ENCODE measurements around the gene TIMELESS. TPM values are rescaled to one million over a fixed set of nuclear protein-coding genes. Genes with fewer than 3 reads are reported as not detected.

TIMELESS gene
- total and polyA plus RNA-seq, 2 experiments from 2014 or later: 4.5 to 6.8 TPM

GRCh38 chr12:56377310-56377988 is 71.8 kb downstream of the TIMELESS start:
- Histone ChIP-seq H3K79me2 (ENCODE audit: insufficient read depth) (no peaks in the 10 kb centered on the region), H3K36me3 (ENCODE audit: low read depth) (no peaks in the 10 kb centered on the region), H3K27ac (no peak overlapping the region), H4K20me1 (ENCODE audit: insufficient read depth) (no peaks in the 10 kb centered on the region), H3K4me2 (ENCODE audit: unreplicated experiment) (no peak overlapping the region), H3K9me3 (ENCODE audit: low read depth) (no peaks in the 10 kb centered on the region), H3K27me3 (replicated peaks; ENCODE audit: insufficient read depth) (no peaks in the 10 kb centered on the region), H3K4me1 (ENCODE audit: insufficient read depth) (no peaks in the 10 kb centered on the region), H3K9me2 (ENCODE audit: insufficient read depth) (no peaks in the 10 kb centered on the region), H3K4me3 (no peak overlapping the region), H3F3A (ENCODE audit: insufficient read depth) (no peaks in the 10 kb centered on the region), H2AFZ (peak overlapping the region; percentile 42; the same call in 1 of the 2 replicates), H3K9ac (no peak overlapping the region)
- in situ Hi-C loops (cut with MboI): no loop called here
- TF ChIP-seq EZH2phosphoT487 (IDR thresholded peaks at IDR 0.05; ENCODE audit: insufficient read depth, low read depth) (no peak), EZH2 (IDR thresholded peaks at IDR 0.05; ENCODE audit: insufficient read depth, poor library complexity, severe bottlenecking) (no peak)
- DNase-seq: peak; percentile 66
- WGBS, 2 experiments (ENCODE audit: low coverage in 1 of 2, low lambda C conversion rate in 2 of 2, missing lambda C conversion rate in 2 of 2): 71 to 75% methylated on average over 4 of the region's 4 CpGs

- TF ChIP-seq EZH2 (IDR thresholded peaks at IDR 0.05; ENCODE audit: insufficient read depth, poor library complexity, severe bottlenecking) (no peak), EZH2phosphoT487 (IDR thresholded peaks at IDR 0.05; ENCODE audit: insufficient read depth, low read depth) (no peak)
- H3K4me1 ChIP-seq (ENCODE audit: insufficient read depth): no peaks in the 10 kb centered on the region
- 0 out of 2 replicates have a peak, but pooled peaks cover 5% of the 10 kb centered on the region for H3K27me3 ChIP-seq (replicated peaks; ENCODE audit: insufficient read depth)
- H3K9ac ChIP-seq: no peak overlapping the region
- no peak for DNase-seq
- no peaks in the 10 kb centered on the region for H3F3A ChIP-seq (ENCODE audit: insufficient read depth)
- no peak overlapping the region for H3K4me2 ChIP-seq (ENCODE audit: unreplicated experiment)
- no peak overlapping the region for H2AFZ ChIP-seq
- H4K20me1 ChIP-seq (ENCODE audit: insufficient read depth): no peaks in the 10 kb centered on the region
- no peaks in the 10 kb centered on the region for H3K9me2 ChIP-seq (ENCODE audit: insufficient read depth)
- in situ Hi-C loops (cut with MboI): no loop called here
- whole genome bisulfite sequencing, 2 experiments (ENCODE audit: low coverage in 1 of 2, low lambda C conversion rate in 2 of 2, missing lambda C conversion rate in 2 of 2): 52 to 61% methylated on average over 11 of the region's 11 CpGs
- H3K27ac ChIP-seq: no peak overlapping the region
- no peak overlapping the region for H3K4me3 ChIP-seq
- H3K36me3 ChIP-seq (ENCODE audit: low read depth): no peaks in the 10 kb centered on the region
- H3K9me3 ChIP-seq (ENCODE audit: low read depth): no peaks in the 10 kb centered on the region
- H3K79me2 ChIP-seq (ENCODE audit: insufficient read depth): no peaks in the 10 kb centered on the region
Measured at GRCh38 chr12:56375598-56376434, 73.4 kb downstream of the TIMELESS start.

GRCh38 chr12:56374726-56375597 is 74.3 kb downstream of the TIMELESS start:
- Histone ChIP-seq H3K9me2 (ENCODE audit: insufficient read depth) (no peaks in the 10 kb centered on the region), H3K9ac (no peak overlapping the region), H2AFZ (no peak overlapping the region), H4K20me1 (ENCODE audit: insufficient read depth) (no peaks in the 10 kb centered on the region), H3K4me3 (no peak overlapping the region), H3K79me2 (ENCODE audit: insufficient read depth) (no peaks in the 10 kb centered on the region), H3K4me1 (ENCODE audit: insufficient read depth) (no peaks in the 10 kb centered on the region), H3F3A (ENCODE audit: insufficient read depth) (no peaks in the 10 kb centered on the region), H3K27ac (no peak overlapping the region), H3K36me3 (ENCODE audit: low read depth) (no peaks in the 10 kb centered on the region), H3K9me3 (ENCODE audit: low read depth) (no peaks in the 10 kb centered on the region), H3K4me2 (ENCODE audit: unreplicated experiment) (no peak overlapping the region), H3K27me3 (replicated peaks; ENCODE audit: insufficient read depth) (0 out of 2 replicates have a peak, but pooled peaks cover 5% of the 10 kb centered on the region)
- WGBS, 2 experiments (ENCODE audit: low coverage in 1 of 2, low lambda C conversion rate in 2 of 2, missing lambda C conversion rate in 2 of 2): 65 to 72% methylated on average over 6 to 7 of the region's 7 CpGs
- no peak for DNase-seq
- no peak for TF ChIP-seq EZH2phosphoT487 (IDR thresholded peaks at IDR 0.05; ENCODE audit: insufficient read depth, low read depth)
- no peak for TF ChIP-seq EZH2 (IDR thresholded peaks at IDR 0.05; ENCODE audit: insufficient read depth, poor library complexity, severe bottlenecking)
- in situ Hi-C loops (cut with MboI): no loop called here

DNA sequence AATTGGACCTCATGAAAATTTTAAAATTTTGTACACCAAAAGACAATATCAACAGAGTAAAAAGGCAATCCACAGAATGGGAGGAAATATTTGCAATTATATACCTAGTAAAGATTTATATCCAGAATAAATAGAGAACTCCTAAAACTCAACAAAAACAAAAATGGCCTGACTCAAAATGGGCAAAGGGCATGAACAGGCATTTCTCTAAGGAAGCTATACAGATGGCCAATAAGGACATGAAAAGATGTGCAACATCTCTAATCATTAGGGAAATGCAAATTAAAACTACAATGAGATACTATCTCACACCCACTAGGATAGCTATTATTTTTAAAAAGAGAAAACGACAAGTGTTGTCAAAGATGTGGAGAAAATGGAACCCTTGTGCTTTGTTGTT is 75.7 kb downstream of the TIMELESS start:
- in situ Hi-C loops (cut with MboI): no loop called here
- Histone ChIP-seq H3K4me3 (no peak overlapping the region), H3K27ac (no peak overlapping the region), H4K20me1 (ENCODE audit: insufficient read depth) (no peaks in the 10 kb centered on the region), H3K9me3 (ENCODE audit: low read depth) (no peaks in the 10 kb centered on the region), H3K36me3 (ENCODE audit: low read depth) (no peaks in the 10 kb centered on the region), H3K4me1 (ENCODE audit: insufficient read depth) (no peaks in the 10 kb centered on the region), H3K27me3 (replicated peaks; ENCODE audit: insufficient read depth) (0 out of 2 replicates have a peak, but pooled peaks cover 5% of the 10 kb centered on the region), H3F3A (ENCODE audit: insufficient read depth) (no peaks in the 10 kb centered on the region), H2AFZ (no peak overlapping the region), H3K4me2 (ENCODE audit: unreplicated experiment) (no peak overlapping the region), H3K79me2 (ENCODE audit: insufficient read depth) (no peaks in the 10 kb centered on the region), H3K9ac (no peak overlapping the region), H3K9me2 (ENCODE audit: insufficient read depth) (no peaks in the 10 kb centered on the region)
- DNase-seq: no peak
- WGBS, 2 experiments (ENCODE audit: low coverage in 1 of 2, low lambda C conversion rate in 2 of 2, missing lambda C conversion rate in 2 of 2): 75 to 85% methylated on average over 1 of the region's 1 CpG
- TF ChIP-seq EZH2 (IDR thresholded peaks at IDR 0.05; ENCODE audit: insufficient read depth, poor library complexity, severe bottlenecking) (no peak), EZH2phosphoT487 (IDR thresholded peaks at IDR 0.05; ENCODE audit: insufficient read depth, low read depth) (no peak)
